KMS-11 (cell line): Measurements from ENCODE around the gene RAPH1.

Source experiments
- H2AFZ ChIP-seq: fragments of 200-600 bp; sonication (generic); 2 replicates; pipeline ENCODE4 v1.6.1; 2016; ENCODE audit warnings: antibody characterized with exemption, mixed run types, low read depth
- H3K27ac ChIP-seq: fragments of 200-600 bp; sonication (generic); 2 replicates; pipeline ENCODE4 v1.6.1; 2016; ENCODE audit warnings: mild to moderate bottlenecking, mixed run types
- H3K27me3 ChIP-seq: fragments of 200-600 bp; sonication (generic); 2 replicates; pipeline ENCODE4 v1.6.1; 2017; ENCODE audit warnings: mild to moderate bottlenecking, low read depth, mixed run types, moderate library complexity; ENCODE audit not compliant: insufficient read depth
- H3K36me3 ChIP-seq: fragments of 200-600 bp; sonication (generic); 2 replicates; pipeline ENCODE4 v1.6.1; 2017; ENCODE audit warnings: mild to moderate bottlenecking, mixed run types; ENCODE audit not compliant: insufficient read depth
- H3K4me1 ChIP-seq: fragments of 200-600 bp; sonication (generic); 2 replicates; pipeline ENCODE4 v1.6.1; 2016; ENCODE audit warnings: mild to moderate bottlenecking, low read depth, mixed run types; ENCODE audit not compliant: poor library complexity, severe bottlenecking
- H3K4me2 ChIP-seq: fragments of 200-600 bp; sonication (generic); 2 replicates; pipeline ENCODE4 v1.7.0; 2016; ENCODE audit warnings: mild to moderate bottlenecking, mixed run types
- H3K4me3 ChIP-seq: fragments of 200-600 bp; sonication (generic); IDR thresholded peaks from 2 replicates; pipeline ENCODE4 v1.6.1; 2017; ENCODE audit warnings: low read depth, low read length, mixed read lengths; ENCODE audit not compliant: insufficient read depth
- H3K79me2 ChIP-seq: fragments of 200-600 bp; sonication (generic); 2 replicates; pipeline ENCODE4 v1.6.1; 2016; ENCODE audit warnings: low read depth, mixed run types; ENCODE audit not compliant: insufficient read depth
- H3K9ac ChIP-seq: fragments of 200-600 bp; sonication (generic); 2 replicates; pipeline ENCODE4 v1.6.1; 2016; ENCODE audit warnings: mild to moderate bottlenecking, mixed run types
- H4K20me1 ChIP-seq: fragments of 200-600 bp; sonication (generic); 2 replicates; pipeline ENCODE4 v1.6.1; 2016; ENCODE audit warnings: mild to moderate bottlenecking, mixed run types; ENCODE audit not compliant: insufficient read depth
- CTCF ChIP-seq: fragments of 200-600 bp; sonication (generic); conservative IDR thresholded peaks from 2 replicates; pipeline ENCODE4 v1.6.1; 2017; ENCODE audit warnings: low read depth, mild to moderate bottlenecking, antibody characterized with exemption, low read length, moderate library complexity, mixed read lengths

Gene RAPH1

GRCh38 chr2:203574824-203575223 lies 39.7 kb upstream of the RAPH1 start:
- H2AFZ ChIP-seq = no peak overlapping the region
- H3K9ac ChIP-seq = no peak overlapping the region
- H3K4me2 ChIP-seq = no peak overlapping the region
- no peak for TF ChIP-seq CTCF
- no peak overlapping the region for H3K4me3 ChIP-seq
- no peaks in the 10 kb centered on the region for H3K79me2 ChIP-seq
- H4K20me1 ChIP-seq = no peaks in the 10 kb centered on the region
- H3K27ac ChIP-seq = no peak overlapping the region
- H3K27me3 ChIP-seq = no peaks in the 10 kb centered on the region
- H3K36me3 ChIP-seq = no peaks in the 10 kb centered on the region
- H3K4me1 ChIP-seq = peaks cover 22% of the 10 kb centered on the region

- Histone ChIP-seq H3K27ac (no peak overlapping the region), H3K79me2 (no peaks in the 10 kb centered on the region), H3K4me3 (no peak overlapping the region), H3K4me2 (no peak overlapping the region), H2AFZ (no peak overlapping the region), H3K36me3 (no peaks in the 10 kb centered on the region), H3K27me3 (no peaks in the 10 kb centered on the region), H3K9ac (no peak overlapping the region), H4K20me1 (no peaks in the 10 kb centered on the region), H3K4me1 (no peaks in the 10 kb centered on the region)
- TF ChIP-seq CTCF = no peak
These were observed 37.2 kb upstream of the RAPH1 start for GRCh38 chr2:203572316-203572715.

GRCh38 chr2:203569677-203570316 lies 34.7 kb upstream of the RAPH1 start:
- Histone ChIP-seq H2AFZ (no peak overlapping the region), H4K20me1 (no peaks in the 10 kb centered on the region)

GRCh38 chr2:203567691-203568090 lies 32.6 kb upstream of the RAPH1 start:
- H2AFZ ChIP-seq = no peak overlapping the region
- H3K36me3 ChIP-seq = no peaks in the 10 kb centered on the region
- H3K4me1 ChIP-seq = no peaks in the 10 kb centered on the region
- H3K4me2 ChIP-seq = no peak overlapping the region
- no peak overlapping the region for H3K27ac ChIP-seq
- no peaks in the 10 kb centered on the region for H4K20me1 ChIP-seq
- TF ChIP-seq CTCF = no peak
- H3K4me3 ChIP-seq = no peak overlapping the region
- H3K79me2 ChIP-seq = no peaks in the 10 kb centered on the region
- no peak overlapping the region for H3K9ac ChIP-seq
- H3K27me3 ChIP-seq = no peaks in the 10 kb centered on the region

More at GRCh38 chr2:203569677-203570316, 34.7 kb upstream of the RAPH1 start:
- Histone ChIP-seq H3K9ac (no peak overlapping the region), H3K79me2 (no peaks in the 10 kb centered on the region), H3K27me3 (no peaks in the 10 kb centered on the region), H3K4me2 (no peak overlapping the region), H3K4me3 (no peak overlapping the region), H3K4me1 (no peaks in the 10 kb centered on the region), H3K27ac (no peak overlapping the region), H3K36me3 (no peaks in the 10 kb centered on the region)
- TF ChIP-seq CTCF = no peak
